Peyer's patch (tissue), 4 donors: Measurements from ENCODE around the gene PMM2. TPM values are rescaled to one million over a fixed set of nuclear protein-coding genes. Genes with fewer than 3 reads are reported as not detected.

Experiments
- DNase-seq, 3 donors: peaks; one replicate each; pipeline ENCODE4 v3.0.0-alpha.2; 2017 to 2019
- H3K27ac ChIP-seq, 4 donors: fragments of 200-600 bp; sonication (generic); one replicate each; pipeline ENCODE4 v1.5.1; 2016 to 2019
- H3K27me3 ChIP-seq, 2 donors: fragments of 200-600 bp; sonication (generic); one replicate each; pipeline ENCODE4 v1.5.1; 2019
- H3K36me3 ChIP-seq, 3 donors: fragments of 200-600 bp; sonication (generic); one replicate each; pipeline ENCODE4 v1.5.1; 2016 to 2019
- H3K4me1 ChIP-seq, 4 donors: fragments of 200-600 bp; sonication (generic); one replicate each; pipeline ENCODE4 v1.5.1; 2016 to 2019
- H3K4me3 ChIP-seq, 4 donors: fragments of 200-600 bp; sonication (generic); 1 replicate in 3 of 4; 2 replicates in 1 of 4; pipeline ENCODE4 v1.5.1; 2016 to 2019; ENCODE audit warnings: mild to moderate bottlenecking in 1 of 4
- H3K9me3 ChIP-seq, 4 donors: fragments of 200-600 bp; sonication (generic); one replicate each; pipeline ENCODE4 v1.5.1; 2016 to 2019; ENCODE audit warnings: mild to moderate bottlenecking in 1 of 4
- POLR2A ChIP-seq, 2 donors: fragments of 450-650 bp; IDR thresholded peaks; one replicate each; pipeline ENCODE4 v1.5.1; 2017; ENCODE audit warnings: antibody characterized with exemption in 2 of 2, mild to moderate bottlenecking in 2 of 2, moderate library complexity in 2 of 2
- total RNA-seq, 4 donors: library from RNA; depleted of rRNA; stranded (reverse); fragments of >200 nt; gene quantifications; one replicate each; pipeline ENCODE4 v1.1.0, GENCODE V29; 2016
- TF ChIP-seq, protein P1 (sequence below), 6 experiments: fragments of 450-650 bp in 4 of 6; fragments of 200-600 bp in 2 of 6; sonication (generic) in 1 of 6; IDR thresholded peaks; one replicate each; pipeline ENCODE4 v1.5.1; 2017 to 2019; ENCODE audit warnings: antibody characterized with exemption in 6 of 6, mild to moderate bottlenecking in 3 of 6, moderate library complexity in 1 of 6

The PMM2 gene
- total RNA-seq, 4 donors from 2014 or later = 49.5 to 84.2 (median 82.3) TPM

- peaks cover 0 to 12% (median 3%) of the 10 kb centered on the region in 4 donors for H3K4me1 ChIP-seq
- H3K27me3 ChIP-seq = no peaks in the 10 kb centered on the region
- TF ChIP-seq, protein P1, sequence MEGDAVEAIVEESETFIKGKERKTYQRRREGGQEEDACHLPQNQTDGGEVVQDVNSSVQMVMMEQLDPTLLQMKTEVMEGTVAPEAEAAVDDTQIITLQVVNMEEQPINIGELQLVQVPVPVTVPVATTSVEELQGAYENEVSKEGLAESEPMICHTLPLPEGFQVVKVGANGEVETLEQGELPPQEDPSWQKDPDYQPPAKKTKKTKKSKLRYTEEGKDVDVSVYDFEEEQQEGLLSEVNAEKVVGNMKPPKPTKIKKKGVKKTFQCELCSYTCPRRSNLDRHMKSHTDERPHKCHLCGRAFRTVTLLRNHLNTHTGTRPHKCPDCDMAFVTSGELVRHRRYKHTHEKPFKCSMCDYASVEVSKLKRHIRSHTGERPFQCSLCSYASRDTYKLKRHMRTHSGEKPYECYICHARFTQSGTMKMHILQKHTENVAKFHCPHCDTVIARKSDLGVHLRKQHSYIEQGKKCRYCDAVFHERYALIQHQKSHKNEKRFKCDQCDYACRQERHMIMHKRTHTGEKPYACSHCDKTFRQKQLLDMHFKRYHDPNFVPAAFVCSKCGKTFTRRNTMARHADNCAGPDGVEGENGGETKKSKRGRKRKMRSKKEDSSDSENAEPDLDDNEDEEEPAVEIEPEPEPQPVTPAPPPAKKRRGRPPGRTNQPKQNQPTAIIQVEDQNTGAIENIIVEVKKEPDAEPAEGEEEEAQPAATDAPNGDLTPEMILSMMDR (IDR thresholded peaks at IDR 0.05) = no peak
- no peak for TF ChIP-seq POLR2A (IDR thresholded peaks at IDR 0.05)
- H3K9me3 ChIP-seq = no peaks in the 10 kb centered on the region
- H3K4me3 ChIP-seq = no peak overlapping the region
- H3K36me3 ChIP-seq = peaks cover 0 to 56% (median 0%) of the 10 kb centered on the region in 3 donors
- peak overlapping the region in 1 of 4 donors; percentile 68 for H3K27ac ChIP-seq
- DNase-seq = no peak
Measured at GRCh38 chr16:8890549-8890921, 92.9 kb downstream of the PMM2 start.

GRCh38 chr16:8892101-8892575, 94.5 kb downstream of the PMM2 start:
- H3K36me3 ChIP-seq = peaks cover 0 to 71% (median 0%) of the 10 kb centered on the region in 3 donors

DNA sequence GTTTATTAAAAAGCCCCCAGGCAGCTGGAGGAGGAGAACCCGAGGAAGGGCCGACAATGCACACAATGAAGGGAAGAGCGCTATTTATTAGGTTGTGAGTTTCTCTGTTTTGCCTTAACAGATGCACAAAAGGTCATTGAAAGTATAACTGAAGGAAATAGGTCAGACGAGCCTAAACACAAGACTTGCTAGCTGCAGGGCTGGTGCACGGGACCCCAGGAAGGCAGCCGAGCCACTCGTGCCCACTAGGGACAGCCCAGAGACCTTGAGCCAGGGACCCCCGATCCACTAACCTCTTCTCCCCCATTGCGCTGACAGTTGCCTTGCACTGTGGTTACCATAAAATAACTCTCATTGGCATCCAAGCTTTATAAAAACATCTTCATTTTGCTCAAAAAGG, 95.8 kb downstream of the PMM2 start:
- peak in 1 of 3 donors; percentile 30 for DNase-seq
- Histone ChIP-seq H3K27me3 (no peaks in the 10 kb centered on the region), H3K9me3 (no peaks in the 10 kb centered on the region), H3K4me3 (no peak overlapping the region), H3K4me1 (no peaks in the 10 kb centered on the region), H3K36me3 (peaks cover 0 to 84% (median 0%) of the 10 kb centered on the region in 3 donors), H3K27ac (no peak overlapping the region)
- TF ChIP-seq, protein P1 (IDR thresholded peaks at IDR 0.05) = no peak
- no peak for TF ChIP-seq POLR2A (IDR thresholded peaks at IDR 0.05)

More at GRCh38 chr16:8892101-8892575, 94.5 kb downstream of the PMM2 start:
- Histone ChIP-seq H3K4me1 (no peaks in the 10 kb centered on the region), H3K27ac (peak overlapping the region in 2 of 4 donors; percentile 6 to 68), H3K4me3 (no peak overlapping the region), H3K27me3 (no peaks in the 10 kb centered on the region), H3K9me3 (no peaks in the 10 kb centered on the region)
- TF ChIP-seq, protein P1 (IDR thresholded peaks at IDR 0.05) = no peak
- no peak for TF ChIP-seq POLR2A (IDR thresholded peaks at IDR 0.05)
- DNase-seq = peak; percentile 50 to 64 (median 51)

DNA sequence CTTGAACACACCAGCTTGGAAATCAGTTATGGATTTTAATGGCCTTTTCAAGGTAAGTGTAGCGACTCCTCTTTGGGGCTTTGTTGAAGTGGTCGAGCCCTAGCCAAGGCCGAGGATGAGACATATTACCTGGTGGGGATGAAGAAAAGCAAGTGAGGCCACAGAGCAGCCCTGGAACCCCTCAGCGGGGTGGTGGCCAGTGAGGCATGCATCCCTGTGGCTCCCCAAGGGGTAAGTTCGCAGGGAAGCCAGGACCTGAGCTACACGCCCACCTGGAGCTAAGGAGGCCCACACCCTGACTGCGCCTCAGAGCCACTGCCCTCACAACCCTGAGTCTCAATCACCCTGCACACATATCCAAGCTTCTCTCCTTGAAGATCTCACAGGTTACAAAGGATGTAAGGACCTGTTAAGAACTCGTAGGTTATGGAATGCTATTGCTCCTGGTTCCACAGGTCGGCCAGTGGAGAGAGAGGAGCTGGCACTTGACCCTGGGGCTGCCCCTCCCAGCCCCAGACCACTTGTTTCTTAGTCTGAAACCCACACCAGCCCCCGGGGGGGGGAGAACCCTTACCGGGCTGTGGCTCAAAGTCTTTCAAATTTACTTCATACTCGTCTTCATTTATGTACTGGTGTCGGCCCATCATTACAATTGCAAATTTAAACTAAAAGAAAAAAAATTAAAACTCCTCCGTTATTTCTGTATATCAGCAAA, 96.5 kb downstream of the PMM2 start:
- Histone ChIP-seq H3K4me1 (no peaks in the 10 kb centered on the region), H3K4me3 (no peak overlapping the region), H3K36me3 (peaks cover 0 to 91% (median 0%) of the 10 kb centered on the region in 3 donors), H3K27ac (no peak overlapping the region), H3K27me3 (no peaks in the 10 kb centered on the region), H3K9me3 (no peaks in the 10 kb centered on the region)
- peak in 1 of 3 donors; percentile 32 for DNase-seq
- TF ChIP-seq, protein P1 (IDR thresholded peaks at IDR 0.05) = no peak
- no peak for TF ChIP-seq POLR2A (IDR thresholded peaks at IDR 0.05)

GRCh38 chr16:8894736-8895334, 97.2 kb downstream of the PMM2 start:
- Histone ChIP-seq H3K27ac (no peak overlapping the region), H3K36me3 (peaks cover 0 to 98% (median 0%) of the 10 kb centered on the region in 3 donors), H3K4me1 (no peaks in the 10 kb centered on the region), H3K9me3 (no peaks in the 10 kb centered on the region), H3K4me3 (no peak overlapping the region), H3K27me3 (no peaks in the 10 kb centered on the region)
- TF ChIP-seq, protein P1 (IDR thresholded peaks at IDR 0.05) = no peak
- no peak for TF ChIP-seq POLR2A (IDR thresholded peaks at IDR 0.05)
- peak in 1 of 3 donors; percentile 40 for DNase-seq
